Nephron progenitor cell (in vitro differentiated cells): Measurements from ENCODE around the gene SRR.

Experiments used
- DNase-seq: peaks from one replicate; pipeline ENCODE4 v3.0.0; 2021
- H3K27ac Mint-ChIP-seq: 2 replicates; pipeline ENCODE4 v1.8.0; 2021; ENCODE audit warnings: mild to moderate bottlenecking, moderate library complexity, mixed read lengths
- H3K27me3 Mint-ChIP-seq: 2 replicates; pipeline ENCODE4 v1.8.0; 2021; ENCODE audit warnings: mild to moderate bottlenecking, low read depth, mixed read lengths; ENCODE audit not compliant: poor library complexity
- H3K36me3 Mint-ChIP-seq: 2 replicates; pipeline ENCODE4 v1.8.0; 2021; ENCODE audit warnings: low read depth, mixed read lengths
- H3K4me1 Mint-ChIP-seq: 2 replicates; pipeline ENCODE4 v1.8.0; 2021; ENCODE audit warnings: mixed read lengths
- H3K4me3 Mint-ChIP-seq: 2 replicates; pipeline ENCODE4 v1.8.0; 2021; ENCODE audit warnings: mild to moderate bottlenecking, moderate library complexity, mixed read lengths
- H3K9me3 Mint-ChIP-seq: 2 replicates; pipeline ENCODE4 v1.8.0; 2021; ENCODE audit warnings: mild to moderate bottlenecking, moderate library complexity, mixed read lengths
- TF ChIP-seq, protein P1 (sequence below): fragments of 200-600 bp; sonication (generic); IDR thresholded peaks from 2 replicates; pipeline ENCODE4 v1.5.0; 2021; ENCODE audit warnings: antibody characterized with exemption

SRR gene

GRCh38 chr17:2336215-2336851 is 32.6 kb downstream of the SRR start, which contains the start of gene TSR1:
Gene TSR1 (minus strand): TSS chr17:2336457. CDS start chr17:2336427, 30 bp downstream.
- Mint-ChIP-seq H3K36me3 (peaks cover 8% of the 10 kb centered on the region), H3K27ac (peak within 1 kb of the TSS; percentile 98), H3K4me1 (peaks cover 32% of the 10 kb centered on the region), H3K9me3 (no peaks in the 10 kb centered on the region), H3K4me3 (no peak within 1 kb of the TSS), H3K27me3 (no peaks in the 10 kb centered on the region)
- peak; percentile 91 for DNase-seq
- TF ChIP-seq, protein P1, sequence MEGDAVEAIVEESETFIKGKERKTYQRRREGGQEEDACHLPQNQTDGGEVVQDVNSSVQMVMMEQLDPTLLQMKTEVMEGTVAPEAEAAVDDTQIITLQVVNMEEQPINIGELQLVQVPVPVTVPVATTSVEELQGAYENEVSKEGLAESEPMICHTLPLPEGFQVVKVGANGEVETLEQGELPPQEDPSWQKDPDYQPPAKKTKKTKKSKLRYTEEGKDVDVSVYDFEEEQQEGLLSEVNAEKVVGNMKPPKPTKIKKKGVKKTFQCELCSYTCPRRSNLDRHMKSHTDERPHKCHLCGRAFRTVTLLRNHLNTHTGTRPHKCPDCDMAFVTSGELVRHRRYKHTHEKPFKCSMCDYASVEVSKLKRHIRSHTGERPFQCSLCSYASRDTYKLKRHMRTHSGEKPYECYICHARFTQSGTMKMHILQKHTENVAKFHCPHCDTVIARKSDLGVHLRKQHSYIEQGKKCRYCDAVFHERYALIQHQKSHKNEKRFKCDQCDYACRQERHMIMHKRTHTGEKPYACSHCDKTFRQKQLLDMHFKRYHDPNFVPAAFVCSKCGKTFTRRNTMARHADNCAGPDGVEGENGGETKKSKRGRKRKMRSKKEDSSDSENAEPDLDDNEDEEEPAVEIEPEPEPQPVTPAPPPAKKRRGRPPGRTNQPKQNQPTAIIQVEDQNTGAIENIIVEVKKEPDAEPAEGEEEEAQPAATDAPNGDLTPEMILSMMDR = no peak

DNA sequence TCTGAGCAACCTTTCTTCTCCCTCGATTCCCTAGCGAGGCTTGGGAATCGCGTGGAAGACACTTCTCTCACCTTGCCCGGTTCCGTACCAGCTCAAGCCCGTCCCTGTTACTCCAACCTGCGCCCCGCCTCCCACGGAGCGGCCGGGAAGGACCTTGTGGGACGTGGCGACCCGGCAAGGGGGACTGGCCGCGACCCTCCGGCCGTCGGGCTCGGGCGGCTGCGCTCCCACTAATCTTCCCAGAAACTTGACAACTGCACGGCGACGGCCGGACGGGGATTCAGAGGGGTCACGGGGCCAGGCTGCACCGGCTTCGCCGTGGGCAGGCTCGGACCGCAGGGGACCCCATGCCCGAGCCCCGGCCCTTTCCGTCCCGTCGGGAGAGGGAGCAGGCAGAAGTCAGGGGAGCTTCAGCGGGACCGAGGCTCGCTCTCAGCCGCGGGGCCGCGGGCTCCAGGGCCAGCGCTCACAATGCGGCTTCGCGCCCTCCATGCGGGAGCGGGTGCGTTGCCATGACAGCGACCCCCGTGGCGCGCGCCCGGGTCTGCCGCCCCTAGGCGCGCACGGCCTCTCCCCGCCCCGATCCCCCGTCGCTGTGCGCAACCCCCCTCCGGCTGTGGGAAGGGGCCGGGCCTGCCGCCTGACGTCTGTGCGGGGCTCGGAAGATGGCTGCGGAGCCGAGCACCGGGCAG is 33.2 kb downstream of the SRR start, which contains the start of gene SGSM2:
SGSM2 (plus strand) TSS at position 650 of the 692 bp plus-strand sequence. CDS start 188 bp downstream, outside the sequence.
- Mint-ChIP-seq H3K27me3 (no peaks in the 10 kb centered on the region), H3K4me3 (peak within 1 kb of the TSS; percentile 87), H3K4me1 (peaks cover 32% of the 10 kb centered on the region), H3K36me3 (peaks cover 14% of the 10 kb centered on the region), H3K9me3 (no peaks in the 10 kb centered on the region), H3K27ac (peak within 1 kb of the TSS; percentile 98)
- DNase-seq = peak; percentile 86
- TF ChIP-seq, protein P1 = no peak

DNA sequence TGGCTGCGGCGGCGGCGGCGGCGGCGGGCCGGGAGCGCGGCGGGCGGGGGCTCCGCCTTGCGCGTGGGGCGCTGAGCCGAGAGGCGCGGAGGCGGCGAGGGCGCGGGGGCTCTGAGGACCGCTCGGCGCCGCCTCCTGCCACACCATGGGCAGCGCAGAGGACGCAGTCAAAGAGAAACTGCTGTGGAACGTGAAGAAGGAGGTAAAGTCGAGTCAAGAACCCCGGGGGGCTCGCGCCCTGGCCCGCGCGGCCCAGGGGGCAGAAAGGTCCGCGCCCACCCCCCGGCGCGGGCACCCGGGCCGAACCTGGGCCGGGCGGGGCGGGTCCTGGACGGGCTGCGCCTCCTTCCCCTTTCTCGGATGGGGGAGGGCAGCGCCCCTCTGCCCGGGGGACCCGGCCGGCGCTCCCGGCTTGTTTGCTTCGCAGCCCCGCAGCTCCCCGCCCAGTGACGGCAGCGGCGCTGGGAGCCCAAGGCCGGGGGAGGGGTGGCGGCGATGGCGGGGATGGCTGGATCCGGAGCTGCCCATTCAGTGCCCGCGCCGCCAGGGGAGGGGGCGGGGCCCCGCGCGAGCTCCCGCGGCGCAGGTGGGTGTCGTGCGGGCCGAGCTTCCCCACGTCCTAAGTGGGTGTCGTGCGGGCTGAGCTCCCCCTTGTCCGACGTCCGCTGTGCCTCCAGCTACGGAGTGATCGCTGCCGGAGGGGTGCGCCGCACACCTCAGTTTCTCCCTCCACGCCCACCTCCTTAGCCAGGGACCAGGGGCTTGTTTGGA is 34.0 kb downstream of the SRR start:
- DNase-seq = peak; percentile 73
- Mint-ChIP-seq H3K36me3 (peaks cover 15% of the 10 kb centered on the region), H3K4me3 (peak overlapping the region; percentile 87), H3K27me3 (no peaks in the 10 kb centered on the region), H3K27ac (no peak overlapping the region), H3K4me1 (peaks cover 32% of the 10 kb centered on the region), H3K9me3 (no peaks in the 10 kb centered on the region)
- TF ChIP-seq, protein P1 = no peak

GRCh38 chr17:2338315-2338657 is 34.5 kb downstream of the SRR start:
- peaks cover 32% of the 10 kb centered on the region for H3K4me1 Mint-ChIP-seq
- no peaks in the 10 kb centered on the region for H3K27me3 Mint-ChIP-seq
- H3K4me3 Mint-ChIP-seq = peak overlapping the region; percentile 87
- no peak for DNase-seq
- H3K9me3 Mint-ChIP-seq = no peaks in the 10 kb centered on the region
- TF ChIP-seq, protein P1 = no peak
- H3K36me3 Mint-ChIP-seq = peaks cover 18% of the 10 kb centered on the region
- H3K27ac Mint-ChIP-seq = peak overlapping the region; percentile 57

GRCh38 chr17:2343421-2343820 is 39.7 kb downstream of the SRR start:
- Mint-ChIP-seq H3K27ac (no peak overlapping the region), H3K4me1 (peaks cover 22% of the 10 kb centered on the region), H3K4me3 (no peak overlapping the region), H3K9me3 (no peaks in the 10 kb centered on the region), H3K36me3 (peaks cover 19% of the 10 kb centered on the region), H3K27me3 (peaks cover 3% of the 10 kb centered on the region)
- DNase-seq = no peak
- TF ChIP-seq, protein P1 = no peak
